ENCODE results near the gene AK1. TPM values are rescaled to one million over a fixed set of nuclear protein-coding genes. Genes with fewer than 3 reads are reported as not detected.
"Not testable (repeated sequence)": the region's sequence is repeated elsewhere in the genome, so short reads cannot be mapped to it uniquely, and the experiment has no call there.

The AK1 gene
- total RNA-seq, 1 donor from 2014 or later = 39.4 TPM

- Mint-ChIP-seq H3K4me3 (no peak overlapping the region), H3K27me3 (ENCODE audit: low read depth) (no peaks in the 10 kb centered on the region), H3K36me3 (peaks cover 26% of the 10 kb centered on the region), H3K27ac (no peak overlapping the region), H3K9me3 (no peaks in the 10 kb centered on the region), H3K4me1 (no peaks in the 10 kb centered on the region)
- DNase-seq (ENCODE audit: low spot score in 2 of 2, unreplicated experiment in 2 of 2) = no peak
- TF ChIP-seq CTCF (IDR thresholded peaks at IDR 0.05; ENCODE audit: unreplicated experiment) = no peak
Observed at GRCh38 chr9:127885508-127886281, 8.2 kb upstream of the AK1 start.

- Mint-ChIP-seq H3K36me3 (peaks cover 22% of the 10 kb centered on the region), H3K4me3 (no peak overlapping the region), H3K27me3 (ENCODE audit: low read depth) (no peaks in the 10 kb centered on the region), H3K27ac (no peak overlapping the region), H3K9me3 (no peaks in the 10 kb centered on the region), H3K4me1 (no peaks in the 10 kb centered on the region)
- no peak for TF ChIP-seq CTCF (IDR thresholded peaks at IDR 0.05; ENCODE audit: unreplicated experiment)
- DNase-seq (ENCODE audit: low spot score in 2 of 2, unreplicated experiment in 2 of 2) = no peak
Observed at GRCh38 chr9:127884976-127885490, 7.6 kb upstream of the AK1 start.

GRCh38 chr9:127884427-127884911 is 7.0 kb upstream of the AK1 start:
- Mint-ChIP-seq H3K4me1 (no peaks in the 10 kb centered on the region), H3K36me3 (peaks cover 20% of the 10 kb centered on the region), H3K27ac (no peak overlapping the region), H3K27me3 (ENCODE audit: low read depth) (no peaks in the 10 kb centered on the region), H3K9me3 (no peaks in the 10 kb centered on the region), H3K4me3 (no peak overlapping the region)
- TF ChIP-seq CTCF (IDR thresholded peaks at IDR 0.05; ENCODE audit: unreplicated experiment) = no peak
- no peak for DNase-seq (ENCODE audit: low spot score in 2 of 2, unreplicated experiment in 2 of 2)

GRCh38 chr9:127883959-127884358 is 6.5 kb upstream of the AK1 start:
- peaks cover 20% of the 10 kb centered on the region for H3K36me3 Mint-ChIP-seq
- H3K9me3 Mint-ChIP-seq = no peaks in the 10 kb centered on the region
- TF ChIP-seq CTCF (IDR thresholded peaks at IDR 0.05; ENCODE audit: unreplicated experiment) = no peak
- H3K4me1 Mint-ChIP-seq = no peaks in the 10 kb centered on the region
- H3K27me3 Mint-ChIP-seq (ENCODE audit: low read depth) = no peaks in the 10 kb centered on the region
- no peak overlapping the region for H3K27ac Mint-ChIP-seq
- H3K4me3 Mint-ChIP-seq = no peak overlapping the region
- DNase-seq (ENCODE audit: low spot score in 2 of 2, unreplicated experiment in 2 of 2) = no peak

GRCh38 chr9:127881715-127882114 is 4.2 kb upstream of the AK1 start:
- not testable (repeated sequence) for H3K9me3 Mint-ChIP-seq; H3K27me3 Mint-ChIP-seq (ENCODE audit: low read depth); H3K27ac Mint-ChIP-seq; H3K36me3 Mint-ChIP-seq; DNase-seq (ENCODE audit: low spot score in 2 of 2, unreplicated experiment in 2 of 2); H3K4me1 Mint-ChIP-seq; H3K4me3 Mint-ChIP-seq

- Mint-ChIP-seq H3K4me3 (no peak overlapping the region), H3K9me3 (no peaks in the 10 kb centered on the region), H3K36me3 (peaks cover 2% of the 10 kb centered on the region), H3K4me1 (peaks cover 18% of the 10 kb centered on the region), H3K27me3 (ENCODE audit: low read depth) (no peaks in the 10 kb centered on the region), H3K27ac (no peak overlapping the region)
- TF ChIP-seq CTCF (IDR thresholded peaks at IDR 0.05; ENCODE audit: unreplicated experiment) = no peak
- DNase-seq (ENCODE audit: low spot score in 2 of 2, unreplicated experiment in 2 of 2) = no peak
Observed at GRCh38 chr9:127880143-127880542, 2.7 kb upstream of the AK1 start.

All from mesothelial cell of epicardium (in vitro differentiated cells).